ENCODE measurements around the gene HOXA9. TPM values are rescaled to one million over a fixed set of nuclear protein-coding genes. Genes with fewer than 3 reads are reported as not detected.
A peak's percentile ranks its signal among the peaks of the same experiment; 100 is the strongest.

The HOXA9 gene
- total RNA-seq, 1 donor from 2014 or later: not detected

DNA sequence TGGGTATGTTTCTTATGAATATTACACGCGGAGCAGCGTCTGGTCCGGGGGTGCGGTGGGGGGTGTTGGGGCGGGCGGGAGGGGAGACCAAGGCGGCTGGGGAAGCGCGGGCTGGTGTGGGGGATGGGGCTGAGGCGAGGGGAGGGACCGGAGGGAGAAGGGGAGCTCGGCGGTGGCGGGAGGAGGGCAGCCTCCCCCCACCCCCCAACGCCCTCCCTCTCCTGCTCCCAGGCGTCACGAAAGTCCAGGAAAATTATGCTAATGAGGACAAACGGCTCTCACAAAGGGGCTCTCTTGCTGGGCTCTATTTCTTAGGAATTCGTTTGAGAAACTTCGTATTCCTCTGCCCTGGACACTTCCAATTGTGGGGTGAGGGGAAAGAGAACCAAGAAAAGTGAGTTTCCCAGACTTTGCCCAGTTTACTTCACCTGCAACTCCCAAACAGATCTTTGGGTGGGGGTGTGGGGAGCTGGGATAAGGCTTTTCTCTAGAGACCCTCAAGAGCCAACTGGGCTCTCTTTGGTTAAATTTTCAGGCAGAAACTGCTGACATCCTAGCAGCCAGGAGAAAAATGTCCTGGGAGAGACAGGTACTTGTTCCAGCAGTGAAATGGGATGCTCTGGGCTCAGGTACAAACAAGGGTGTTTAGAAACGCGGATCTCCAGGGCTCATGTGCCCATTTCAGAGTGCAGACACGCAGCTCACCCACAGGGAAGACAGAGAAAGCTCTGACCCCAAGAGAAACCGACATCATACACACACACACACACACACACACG lies 51.2 kb downstream of the HOXA9 start:
- no peaks in the 10 kb centered on the region for H3K9me3 ChIP-seq (ENCODE audit: insufficient read depth, low read depth, low read length)
- peak overlapping the region; percentile 63 for H3K4me3 ChIP-seq (ENCODE audit: insufficient read depth, low read depth, low read length)
- no peak overlapping the region for H2AFZ ChIP-seq (ENCODE audit: low read depth, low read length)
- no peak overlapping the region for H3K4me3 Mint-ChIP-seq (ENCODE audit: unreplicated experiment)
- H3K9me3 Mint-ChIP-seq (ENCODE audit: unreplicated experiment): peaks cover 22% of the 10 kb centered on the region
- DNase-seq (ENCODE audit: low read depth) (peak; percentile 74), FAIRE-seq (no peak)
- H3K27ac Mint-ChIP-seq (ENCODE audit: unreplicated experiment): no peak overlapping the region
- H3K36me3 ChIP-seq (ENCODE audit: insufficient read depth, low read length): no peaks in the 10 kb centered on the region
- peak overlapping the region; percentile 82 for H3K4me2 ChIP-seq (ENCODE audit: low read length)
- H3K79me2 ChIP-seq (ENCODE audit: insufficient read depth, low read length): peaks cover 71% of the 10 kb centered on the region
- peaks cover 4% of the 10 kb centered on the region for H4K20me1 ChIP-seq (ENCODE audit: insufficient read depth, low read length)
- H3K27me3 Mint-ChIP-seq (ENCODE audit: low read depth, unreplicated experiment): peaks cover 88% of the 10 kb centered on the region
- no peak for TF ChIP-seq EZH2 (IDR thresholded peaks at IDR 0.05; ENCODE audit: insufficient read depth, low read length)
- TF ChIP-seq CTCF (IDR thresholded peaks at IDR 0.05; ENCODE audit: insufficient read depth, low read depth, low read length): no peak
- H3K27ac ChIP-seq (ENCODE audit: low read depth, low read length): peak overlapping the region; percentile 77
- peaks cover 59% of the 10 kb centered on the region for H3K27me3 ChIP-seq (ENCODE audit: insufficient read depth, low read length)
- H3K4me1 Mint-ChIP-seq (ENCODE audit: low read depth, unreplicated experiment): peaks cover 2% of the 10 kb centered on the region
- H3K36me3 Mint-ChIP-seq (ENCODE audit: low read depth, unreplicated experiment): peaks cover 3% of the 10 kb centered on the region
- H3K9ac ChIP-seq (ENCODE audit: low read length): peak overlapping the region; percentile 86
- peaks cover 9% of the 10 kb centered on the region for H3K4me1 ChIP-seq (ENCODE audit: insufficient read depth, low read length)

DNA sequence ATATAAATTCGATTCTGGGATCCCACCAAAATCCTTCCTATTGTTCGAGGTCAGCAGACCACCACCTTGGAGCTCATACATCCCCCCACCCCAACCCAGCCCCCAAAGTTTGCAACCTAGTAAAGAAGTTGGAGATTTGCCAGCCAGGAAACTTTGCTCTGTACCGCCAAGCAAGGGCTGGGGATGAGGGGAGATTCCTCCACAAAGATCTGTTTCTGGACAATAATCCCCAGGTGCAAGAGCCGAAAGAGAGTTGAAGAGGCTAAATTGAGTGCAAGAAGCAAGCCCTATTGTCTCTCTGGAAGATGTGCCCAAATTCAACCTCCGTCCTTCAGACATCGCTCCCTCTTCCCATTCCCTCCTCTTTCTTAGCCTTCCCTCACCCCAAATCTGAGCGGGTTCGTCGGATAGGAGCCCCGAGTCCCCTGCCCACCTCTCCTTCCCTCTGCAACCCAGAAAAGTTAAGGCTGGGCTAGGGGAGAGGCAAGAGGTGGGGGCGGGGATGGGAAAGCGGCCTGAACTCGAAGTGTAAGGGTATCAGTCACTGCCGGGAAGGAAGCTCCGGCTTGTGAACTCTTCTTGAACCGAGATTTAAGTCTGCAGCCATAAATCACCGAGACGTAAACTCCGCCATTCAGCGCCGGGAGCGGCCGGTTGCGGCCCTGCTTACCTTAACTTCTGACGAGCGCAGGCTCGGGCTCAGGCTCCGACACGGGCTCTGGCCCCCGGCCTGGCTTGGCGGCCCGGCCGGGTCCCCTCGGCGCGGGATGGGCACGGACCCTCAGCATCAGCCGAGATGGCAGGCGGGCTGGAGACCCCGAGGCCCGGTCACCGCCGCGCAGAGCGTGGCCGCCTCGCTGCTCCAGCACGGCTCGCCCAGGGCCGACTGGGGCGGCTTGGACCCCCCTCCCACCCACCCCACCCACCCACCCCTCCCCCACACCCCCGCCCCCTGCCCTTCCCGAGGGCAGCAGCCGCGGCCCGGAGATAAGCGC lies 52.1 kb downstream of the HOXA9 start:
- H3K27me3 Mint-ChIP-seq (ENCODE audit: low read depth, unreplicated experiment): peaks cover 87% of the 10 kb centered on the region
- Histone ChIP-seq H2AFZ (ENCODE audit: low read depth, low read length) (no peak overlapping the region), H4K20me1 (ENCODE audit: insufficient read depth, low read length) (peaks cover 4% of the 10 kb centered on the region), H3K4me1 (ENCODE audit: insufficient read depth, low read length) (peaks cover 16% of the 10 kb centered on the region), H3K9me3 (ENCODE audit: insufficient read depth, low read depth, low read length) (no peaks in the 10 kb centered on the region), H3K36me3 (ENCODE audit: insufficient read depth, low read length) (no peaks in the 10 kb centered on the region), H3K27me3 (ENCODE audit: insufficient read depth, low read length) (peaks cover 62% of the 10 kb centered on the region), H3K4me3 (ENCODE audit: insufficient read depth, low read depth, low read length) (peak overlapping the region; percentile 74), H3K27ac (ENCODE audit: low read depth, low read length) (peak overlapping the region; percentile 76), H3K9ac (ENCODE audit: low read length) (peak overlapping the region; percentile 88), H3K4me2 (ENCODE audit: low read length) (peak overlapping the region; percentile 91), H3K79me2 (ENCODE audit: insufficient read depth, low read length) (peaks cover 69% of the 10 kb centered on the region)
- no peak overlapping the region for H3K27ac Mint-ChIP-seq (ENCODE audit: unreplicated experiment)
- TF ChIP-seq EZH2 (IDR thresholded peaks at IDR 0.05; ENCODE audit: insufficient read depth, low read length) (peak; percentile 60), CTCF (IDR thresholded peaks at IDR 0.05; ENCODE audit: insufficient read depth, low read depth, low read length) (no peak)
- peaks cover 3% of the 10 kb centered on the region for H3K36me3 Mint-ChIP-seq (ENCODE audit: low read depth, unreplicated experiment)
- no peak overlapping the region for H3K4me3 Mint-ChIP-seq (ENCODE audit: unreplicated experiment)
- peaks cover 2% of the 10 kb centered on the region for H3K4me1 Mint-ChIP-seq (ENCODE audit: low read depth, unreplicated experiment)
- FAIRE-seq (no peak), DNase-seq (ENCODE audit: low read depth) (peak; percentile 92)
- peaks cover 21% of the 10 kb centered on the region for H3K9me3 Mint-ChIP-seq (ENCODE audit: unreplicated experiment)

Small RNA genes within 50 kb of the gene (microRNA-seq; reads per million reads assigned to microRNA genes)
- gene MIR196B: 2,850 reads per million, percentile 88 among the genes with 10 or more reads in this experiment

Other genes with a start within 250 kb of the HOXA9 start
- gene HOXA1, start 69.5 kb downstream of the HOXA9 start, total RNA-seq: 0.23 TPM in 1 of 2 replicates, not detected in the other
- gene HOXA2, start 62.9 kb downstream of the HOXA9 start, total RNA-seq: not detected in 2 replicates
- not detected in 2 replicates for gene HOXA4, start 34.8 kb downstream of the HOXA9 start, total RNA-seq
- not detected in 2 replicates for gene HOXA5, start 21.9 kb downstream of the HOXA9 start, total RNA-seq
- gene HOXA6, start 17.8 kb downstream of the HOXA9 start, total RNA-seq: not detected in 2 replicates
- gene HOXA3, start 13.0 kb downstream of the HOXA9 start, total RNA-seq: not detected in 2 replicates
- not detected in 2 replicates for gene HOXA7, start 8.9 kb downstream of the HOXA9 start, total RNA-seq
- not detected in 2 replicates for gene HOXA10, start 8.8 kb upstream of the HOXA9 start, total RNA-seq
- gene HOXA11, start 19.7 kb upstream of the HOXA9 start, total RNA-seq: not detected in 2 replicates
- not detected in 2 replicates for gene HOXA13, start 34.6 kb upstream of the HOXA9 start, total RNA-seq
- gene EVX1, start 77.3 kb upstream of the HOXA9 start, total RNA-seq: not detected in 2 replicates

All from astrocyte (in vitro differentiated cells and primary cell).